GM21390 (cell line): ENCODE results near the gene AIRE.
"Not testable (repeated sequence)": the region's sequence is repeated elsewhere in the genome, so short reads cannot be mapped to it uniquely, and the experiment has no call there.

ENCODE experiments used
- ATAC-seq: cut with Tn5 transposase; IDR thresholded peaks from one replicate; pipeline ENCODE4 v1.9.1; 2021; ENCODE audit not compliant: unreplicated experiment

AIRE gene

DNA sequence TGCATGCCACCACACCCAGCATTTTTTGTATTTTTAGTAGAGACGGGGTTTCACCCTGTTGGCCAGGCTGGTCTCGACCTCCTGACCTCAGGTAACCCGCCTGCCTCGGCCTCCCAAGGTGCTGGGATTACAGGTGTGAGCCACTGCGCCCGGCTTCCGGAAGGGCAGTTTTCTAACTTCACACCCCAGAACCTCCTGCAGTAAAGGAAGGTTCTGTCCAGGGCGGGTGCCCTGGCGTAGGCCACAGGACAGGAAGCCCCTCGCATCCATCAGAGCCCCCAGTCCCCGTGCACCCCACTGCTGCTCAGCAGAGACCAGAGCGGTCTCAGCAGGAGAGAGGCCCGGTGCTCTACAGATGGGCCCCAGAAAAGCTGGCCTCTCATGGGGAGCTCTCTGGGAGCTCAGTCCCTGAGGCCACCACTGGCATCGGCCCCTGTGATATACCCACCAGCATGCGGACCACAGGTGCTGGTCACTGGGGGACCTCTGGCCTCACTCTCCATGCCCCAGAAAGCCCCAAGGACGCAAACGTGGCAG is 19.9 kb upstream of the AIRE start:
- ATAC-seq: no peak

DNA sequence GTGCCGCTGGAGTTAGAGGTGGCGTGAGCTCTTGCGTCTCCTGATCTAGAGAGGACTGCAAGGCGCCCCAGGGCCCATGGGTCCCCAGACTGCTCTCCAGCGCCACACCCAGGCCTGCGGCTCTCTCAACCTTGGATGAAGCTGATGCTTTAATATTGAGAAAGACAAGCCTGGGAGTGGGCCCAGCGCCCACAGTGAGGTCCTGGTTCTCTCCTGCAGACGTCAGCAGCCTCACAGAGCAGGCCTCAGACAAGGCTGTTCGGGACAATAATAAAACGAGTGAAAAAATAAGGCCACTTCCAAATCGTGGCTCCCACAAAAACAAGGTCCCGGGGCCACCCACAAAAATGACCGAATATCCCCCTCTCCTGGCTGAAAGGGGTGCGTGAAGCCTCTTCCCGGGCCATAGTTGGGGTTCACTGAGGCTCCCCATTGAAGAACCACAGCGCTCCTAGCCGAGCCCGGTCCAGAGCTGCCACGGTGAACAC is 18.0 kb upstream of the AIRE start:
- ATAC-seq: no peak

DNA sequence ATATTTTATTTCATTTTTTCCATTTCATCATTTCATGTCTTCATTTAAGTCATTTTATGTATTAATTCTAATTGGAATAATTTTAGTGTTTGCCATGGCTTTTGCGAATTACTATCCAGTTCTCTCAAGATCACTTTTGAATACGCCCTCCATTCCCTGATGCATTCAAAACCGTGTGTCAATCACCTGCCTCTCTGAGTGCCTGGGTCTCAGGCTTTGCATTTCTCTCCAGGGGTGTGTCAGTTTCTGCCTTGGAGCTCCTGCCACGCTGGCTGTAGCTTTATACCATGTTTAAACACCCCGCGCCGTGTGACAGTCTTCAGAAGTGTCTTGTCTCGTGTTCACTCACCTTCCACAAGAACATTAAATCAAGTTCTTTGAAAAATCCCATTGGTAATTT is 16.6 kb upstream of the AIRE start:
- no peak for ATAC-seq

DNA sequence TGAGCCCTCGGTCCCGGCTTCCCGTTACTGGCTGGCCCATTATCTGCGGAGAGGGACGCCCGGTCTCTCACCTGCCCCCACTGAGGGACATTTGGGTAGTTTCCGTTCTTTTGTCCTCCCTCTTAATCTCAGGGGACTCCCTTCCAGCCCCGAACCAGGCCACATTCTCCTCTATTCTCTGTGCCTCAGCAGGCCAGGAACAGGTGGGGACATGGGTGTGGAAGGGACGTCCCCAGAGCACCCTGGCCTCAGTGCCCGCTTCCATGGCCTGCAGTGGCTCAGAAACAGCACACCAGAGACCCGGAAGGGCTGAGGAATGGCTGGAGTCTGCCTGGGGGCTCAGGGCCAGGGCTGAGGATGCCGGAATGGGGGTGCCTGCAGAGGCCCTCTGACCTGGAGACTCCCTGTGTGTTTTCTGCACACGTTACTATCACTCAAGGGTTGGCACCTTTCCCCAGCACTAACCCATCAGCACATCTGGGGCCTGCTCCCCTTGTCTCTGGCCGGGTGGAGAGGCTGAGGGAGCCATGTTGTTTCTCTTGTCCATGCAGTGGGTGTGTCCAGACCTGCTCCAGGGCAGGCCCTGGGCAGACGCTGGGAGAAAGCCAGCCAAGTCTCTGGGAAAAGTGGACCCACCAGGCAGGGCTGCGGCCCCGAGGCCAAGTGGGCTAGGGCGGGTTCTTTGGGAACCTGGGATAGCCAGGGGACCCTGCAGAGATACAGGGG is 14.0 kb upstream of the AIRE start:
- ATAC-seq: no peak

DNA sequence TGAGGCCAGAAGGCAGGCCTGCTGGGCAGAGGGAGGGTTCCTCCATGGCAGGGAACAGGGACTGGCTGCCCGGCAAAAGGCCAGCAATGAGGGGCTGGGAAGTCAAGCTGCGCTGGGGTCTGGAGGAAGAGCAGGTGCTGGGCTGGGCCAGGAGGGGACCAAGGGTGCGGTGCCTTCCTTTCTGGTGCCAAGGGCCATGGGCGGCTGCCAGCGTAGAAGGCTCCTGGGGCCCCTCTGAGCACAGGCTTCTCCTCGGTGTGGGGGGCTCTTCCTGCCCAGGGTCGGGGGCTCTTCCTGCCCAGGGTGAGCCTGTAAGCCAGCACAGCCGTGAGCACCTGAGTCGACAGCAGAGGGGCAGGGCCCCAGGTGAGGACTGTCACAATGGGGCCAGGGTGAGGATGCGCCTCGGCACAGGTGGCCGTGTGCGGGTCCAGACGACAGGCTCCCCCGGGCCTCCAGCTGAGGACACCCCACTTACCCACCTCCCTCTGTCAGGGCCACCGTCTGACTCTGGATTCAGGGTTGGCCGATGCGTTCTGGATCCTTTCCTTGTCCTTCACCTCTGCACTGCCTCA is 13.3 kb upstream of the AIRE start:
- ATAC-seq: no peak

DNA sequence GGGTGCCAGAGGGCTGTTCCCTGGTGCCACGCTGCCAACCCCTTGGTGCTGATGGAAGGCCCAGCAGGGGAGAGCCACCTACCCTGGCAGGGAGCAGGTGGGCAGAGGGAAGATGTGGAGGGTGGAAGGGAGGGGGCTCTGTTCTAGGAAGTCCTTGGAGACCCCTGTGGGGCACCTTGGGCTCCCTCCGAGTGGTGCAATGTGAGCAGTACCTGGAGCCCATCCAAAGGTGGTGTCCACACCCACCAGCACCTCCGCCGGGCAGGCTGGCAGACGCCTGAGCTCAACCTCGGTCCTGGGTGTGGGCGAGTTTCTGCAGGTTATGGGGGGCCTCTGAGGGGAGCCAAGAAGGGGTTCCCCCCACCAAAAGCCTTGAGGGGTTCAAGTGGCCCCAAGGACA is 12.6 kb upstream of the AIRE start:
- no peak for ATAC-seq

DNA sequence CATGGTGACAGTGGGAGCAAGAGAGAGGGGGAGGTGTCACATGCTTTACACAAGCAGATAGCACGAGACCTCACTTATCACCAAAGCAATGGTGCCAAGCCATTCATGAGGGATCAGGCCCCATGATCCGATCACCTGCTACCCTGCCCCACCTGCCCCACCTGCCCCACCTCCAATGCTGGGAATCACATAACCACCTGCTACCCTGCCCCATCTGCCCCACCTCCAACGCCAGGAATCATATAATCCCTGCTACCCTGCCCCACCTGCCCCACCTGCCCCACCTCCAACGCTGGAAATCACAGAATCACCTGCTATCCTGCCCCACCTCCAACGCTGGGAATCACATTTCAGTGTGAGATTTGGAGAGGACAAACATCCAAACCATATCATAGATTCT is 10.6 kb upstream of the AIRE start:
- ATAC-seq: no peak

DNA sequence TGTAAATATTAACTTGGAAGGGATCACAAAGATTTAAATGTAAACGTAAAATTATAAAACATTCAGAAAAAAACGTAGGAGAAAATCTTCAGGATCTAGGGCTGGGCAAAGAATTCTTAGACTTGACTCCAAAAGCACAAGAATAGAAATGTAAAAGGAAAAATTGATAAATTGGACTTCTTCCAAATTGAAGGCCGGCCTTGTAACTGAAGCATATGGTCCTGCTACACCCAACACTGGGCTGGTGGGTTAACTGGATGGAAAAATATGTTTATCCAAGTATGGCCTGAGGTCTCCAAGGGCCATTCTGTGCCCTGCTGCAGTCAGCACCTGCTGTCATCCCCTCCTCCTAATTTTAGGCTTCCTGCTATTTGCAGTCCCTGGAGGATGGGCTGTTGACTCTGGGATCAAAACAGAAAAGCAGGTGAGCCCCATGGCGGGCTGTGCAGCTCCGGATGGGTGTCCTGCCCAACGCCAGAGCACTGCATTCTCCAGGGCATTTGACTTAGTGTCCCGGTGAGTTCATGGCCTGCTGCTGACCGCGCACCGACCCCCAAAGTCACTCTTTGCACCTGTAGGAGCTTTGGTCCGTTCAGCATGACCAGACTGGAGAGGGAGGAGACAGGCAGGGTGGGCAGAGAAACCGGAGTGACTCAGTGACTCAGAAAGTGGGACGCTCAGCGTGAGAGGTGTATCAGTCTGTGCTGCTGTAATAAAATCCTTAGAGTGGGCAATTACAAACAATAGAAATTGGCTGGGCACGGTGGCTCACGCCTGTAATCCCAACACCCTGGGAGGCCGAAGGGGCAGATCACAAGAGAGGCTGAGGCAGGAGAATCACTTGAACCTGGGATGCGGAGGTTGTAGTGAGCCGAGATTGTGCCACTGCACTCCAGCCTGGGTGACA is 6.1 kb upstream of the AIRE start:
- ATAC-seq: no peak

DNA sequence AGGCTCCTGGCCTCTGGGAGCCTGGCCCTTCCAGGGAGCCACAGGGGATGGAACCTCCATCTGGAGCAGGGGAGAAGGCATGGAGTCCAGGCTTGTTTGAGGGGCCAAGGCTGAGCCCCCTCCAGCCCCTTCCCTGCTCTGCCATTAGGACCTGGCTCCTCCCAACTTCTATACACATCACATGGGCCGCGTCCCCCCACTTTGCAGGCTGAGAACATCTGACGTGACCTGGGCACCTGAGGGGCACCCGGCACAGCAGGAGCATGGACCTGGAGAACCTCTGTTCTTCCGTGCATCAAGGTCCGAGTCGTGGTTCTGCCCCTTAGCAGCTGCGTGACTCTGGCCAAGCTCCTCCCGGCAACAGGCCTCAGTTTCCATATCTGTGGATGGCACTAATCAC is 3.9 kb upstream of the AIRE start:
- no peak for ATAC-seq

DNA sequence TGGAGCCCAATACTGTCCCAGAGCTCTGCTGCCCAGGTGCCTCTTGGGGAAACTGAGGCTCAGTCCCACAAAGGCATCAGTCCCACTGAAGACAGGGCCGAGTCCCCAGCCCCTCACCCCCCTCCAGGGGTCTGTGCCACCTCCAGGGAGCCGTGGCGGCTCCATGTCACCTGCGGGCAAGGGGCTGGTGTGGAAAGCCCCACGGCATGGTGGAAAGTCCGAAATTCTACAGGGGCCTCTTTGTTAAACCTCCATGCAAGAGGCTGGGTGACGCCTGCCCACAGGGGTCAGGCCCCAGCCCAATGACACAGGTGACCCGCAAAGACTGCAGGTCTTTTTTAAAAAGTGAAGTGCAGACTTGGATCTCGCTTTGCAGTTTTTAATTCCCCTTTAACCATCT is 3.3 kb upstream of the AIRE start:
- ATAC-seq: no peak

DNA sequence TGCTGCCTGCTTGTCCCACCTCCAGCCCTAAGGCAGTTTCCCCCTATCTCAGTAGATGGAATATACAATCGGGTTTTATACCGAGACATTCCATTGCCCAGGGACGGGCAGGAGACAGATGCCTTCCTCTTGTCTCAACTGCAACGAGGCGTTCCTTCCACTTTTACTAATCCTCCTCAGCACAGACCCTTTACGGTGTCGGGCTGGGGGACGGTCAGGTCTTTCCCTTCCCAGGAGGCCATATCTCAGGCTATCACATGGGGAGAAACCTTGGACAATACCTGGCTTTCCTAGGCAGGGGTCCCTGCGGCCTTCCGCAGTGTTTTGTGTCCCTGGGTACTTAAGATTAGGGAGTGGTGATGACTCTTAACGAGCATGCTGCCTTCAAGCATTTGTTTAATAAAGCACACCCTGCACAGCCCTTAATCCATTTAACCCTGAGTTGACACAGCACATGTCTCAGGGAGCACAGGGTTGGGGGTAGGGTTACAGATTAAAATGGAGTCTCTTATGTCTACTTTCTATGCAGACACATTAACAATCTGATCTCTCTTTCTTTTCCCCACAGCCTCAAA is 2.4 kb upstream of the AIRE start:
- ATAC-seq: not testable (repeated sequence)

DNA sequence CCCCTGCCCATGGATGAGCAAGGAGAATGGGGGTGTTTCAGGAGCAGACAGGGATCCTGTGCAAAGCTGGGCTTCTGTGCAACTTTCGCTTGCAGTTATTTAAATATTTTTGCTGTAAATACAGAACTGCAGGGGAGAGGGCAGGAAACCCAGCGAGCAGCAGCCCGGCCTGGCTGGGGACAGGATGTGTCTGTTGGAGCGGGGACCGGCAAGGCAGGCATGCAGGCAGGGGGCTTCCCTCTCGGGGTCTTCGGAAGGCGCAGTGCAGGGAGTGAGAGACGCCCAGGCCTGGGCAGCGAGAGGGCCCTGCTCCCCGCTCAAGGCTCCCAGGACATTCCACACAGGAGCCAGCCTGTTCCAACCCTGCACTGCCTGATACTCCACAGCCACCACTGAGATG is 1.7 kb upstream of the AIRE start:
- ATAC-seq: no peak

DNA sequence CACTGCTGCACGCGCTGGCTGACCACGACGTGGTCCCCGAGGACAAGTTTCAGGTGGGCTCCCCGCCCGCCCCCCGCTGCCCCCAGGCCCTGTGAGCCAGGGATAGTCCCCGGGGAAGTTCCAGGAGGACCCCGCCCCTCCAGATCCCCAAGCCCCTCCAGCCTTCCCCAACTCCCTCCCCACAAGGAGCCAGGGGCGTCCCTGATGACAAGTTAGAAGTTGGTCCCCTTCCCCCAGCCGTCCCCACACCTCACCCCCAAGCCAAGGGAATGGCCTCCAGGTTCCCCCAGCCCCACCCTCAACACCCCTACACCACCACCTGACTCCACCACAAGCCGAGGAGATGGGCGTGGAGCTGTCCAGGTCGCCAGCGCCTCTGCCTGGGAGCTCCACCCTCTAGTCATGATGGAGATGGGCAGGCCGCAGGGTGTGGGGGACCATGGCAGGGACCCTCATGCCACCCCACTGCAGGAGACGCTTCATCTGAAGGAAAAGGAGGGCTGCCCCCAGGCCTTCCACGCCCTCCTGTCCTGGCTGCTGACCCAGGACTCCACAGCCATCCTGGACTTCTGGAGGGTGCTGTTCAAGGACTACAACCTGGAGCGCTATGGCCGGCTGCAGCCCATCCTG is 525 bp downstream of the AIRE start:
- no peak for ATAC-seq

DNA sequence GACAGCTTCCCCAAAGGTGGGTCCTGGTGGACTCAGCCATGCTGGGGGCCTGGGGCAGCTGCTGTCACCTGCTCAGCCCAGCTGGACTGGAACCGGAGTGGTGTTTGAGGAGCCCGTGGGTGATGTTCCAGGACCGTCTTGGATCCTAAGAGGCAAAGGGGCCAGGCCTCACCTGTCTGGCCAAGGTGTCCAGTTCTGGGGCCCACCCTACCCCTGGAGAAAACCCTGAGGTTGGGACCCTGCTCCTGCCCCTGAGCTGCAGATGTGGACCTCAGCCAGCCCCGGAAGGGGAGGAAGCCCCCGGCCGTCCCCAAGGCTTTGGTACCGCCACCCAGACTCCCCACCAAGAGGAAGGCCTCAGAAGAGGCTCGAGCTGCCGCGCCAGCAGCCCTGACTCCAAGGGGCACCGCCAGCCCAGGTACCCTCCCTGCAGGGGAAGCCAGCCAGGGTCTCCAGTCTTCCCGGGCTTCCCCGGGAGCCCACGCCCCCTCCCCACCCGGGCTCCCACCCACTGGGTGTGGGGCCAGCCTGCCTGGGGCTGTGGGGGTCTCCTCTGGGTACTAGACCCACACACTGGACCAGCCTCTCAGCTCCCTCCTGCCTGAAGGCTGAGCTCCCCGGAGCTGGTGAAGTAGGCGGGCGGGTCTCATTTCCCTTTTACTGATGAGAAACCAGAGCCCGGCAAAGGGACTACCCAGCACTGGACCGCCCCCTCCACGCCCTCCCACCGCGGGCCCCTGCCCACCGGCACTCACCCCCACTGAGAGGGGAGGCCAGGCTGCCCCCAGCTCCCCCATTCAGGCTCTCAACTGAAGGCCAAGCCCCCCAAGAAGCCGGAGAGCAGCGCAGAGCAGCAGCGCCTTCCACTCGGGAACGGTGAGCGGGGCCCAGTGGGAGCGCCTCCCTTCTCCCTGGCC is 1.3 kb downstream of the AIRE start:
- ATAC-seq: no peak

DNA sequence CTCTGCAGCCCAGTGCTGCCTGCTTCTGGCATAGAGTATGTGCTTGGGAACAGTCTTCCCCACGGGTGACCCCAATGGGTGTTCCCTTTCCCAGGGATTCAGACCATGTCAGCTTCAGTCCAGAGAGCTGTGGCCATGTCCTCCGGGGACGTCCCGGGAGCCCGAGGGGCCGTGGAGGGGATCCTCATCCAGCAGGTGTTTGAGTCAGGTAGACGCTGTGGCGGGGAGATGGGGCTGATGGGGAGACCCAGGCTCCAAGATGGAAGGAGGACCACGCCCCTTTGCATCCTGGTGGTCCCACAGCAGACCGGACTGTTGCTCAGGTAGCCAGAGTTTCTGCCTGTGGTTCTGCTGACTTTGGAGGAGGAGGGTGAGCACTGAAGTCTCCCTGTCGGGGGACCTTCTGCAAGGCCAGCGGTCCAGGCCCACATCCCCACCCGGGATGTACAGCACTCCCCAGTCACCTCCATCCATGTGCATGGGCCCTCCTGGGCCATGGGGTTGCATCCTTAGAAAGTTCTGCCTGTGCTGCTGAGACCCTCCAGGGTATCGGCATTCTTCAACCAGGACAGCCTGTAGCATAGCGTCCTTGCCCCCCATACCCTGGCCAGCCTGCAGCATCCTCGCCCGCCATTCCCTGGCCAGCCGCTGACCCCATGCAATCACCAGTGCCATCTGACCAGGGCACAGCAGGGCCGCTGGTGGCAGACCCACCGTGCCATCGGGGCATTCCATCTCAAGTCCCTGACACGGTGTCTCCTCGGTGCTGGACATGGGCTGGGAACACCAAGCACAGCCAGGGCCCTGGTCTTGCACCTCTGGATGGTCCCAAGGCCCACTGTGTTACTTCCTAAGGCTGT is 2.8 kb downstream of the AIRE start:
- ATAC-seq: no peak

DNA sequence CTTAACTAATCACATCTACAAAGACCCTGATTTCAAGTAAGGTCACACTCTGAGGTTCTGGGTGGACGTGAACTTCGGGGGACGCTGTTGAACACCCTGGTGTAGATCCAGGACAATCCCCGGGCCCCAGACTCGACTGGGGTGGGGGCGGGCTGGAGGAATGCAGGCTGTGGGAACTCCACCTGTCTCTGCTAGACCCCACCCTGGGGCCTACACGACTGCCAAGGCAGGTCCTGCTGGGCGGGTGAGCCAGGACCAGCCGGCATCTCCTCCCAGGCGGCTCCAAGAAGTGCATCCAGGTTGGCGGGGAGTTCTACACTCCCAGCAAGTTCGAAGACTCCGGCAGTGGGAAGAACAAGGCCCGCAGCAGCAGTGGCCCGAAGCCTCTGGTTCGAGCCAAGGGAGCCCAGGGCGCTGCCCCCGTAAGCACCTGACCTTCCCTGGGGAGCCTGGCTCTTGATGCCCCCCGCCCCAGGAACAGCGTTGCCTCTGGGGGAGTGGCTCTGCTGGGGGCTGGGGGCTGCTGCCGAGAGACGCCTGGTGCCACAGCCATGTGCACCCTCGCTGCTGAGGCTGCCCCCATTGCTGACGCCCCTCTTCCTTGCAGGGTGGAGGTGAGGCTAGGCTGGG is 3.8 kb downstream of the AIRE start:
- ATAC-seq: no peak

DNA sequence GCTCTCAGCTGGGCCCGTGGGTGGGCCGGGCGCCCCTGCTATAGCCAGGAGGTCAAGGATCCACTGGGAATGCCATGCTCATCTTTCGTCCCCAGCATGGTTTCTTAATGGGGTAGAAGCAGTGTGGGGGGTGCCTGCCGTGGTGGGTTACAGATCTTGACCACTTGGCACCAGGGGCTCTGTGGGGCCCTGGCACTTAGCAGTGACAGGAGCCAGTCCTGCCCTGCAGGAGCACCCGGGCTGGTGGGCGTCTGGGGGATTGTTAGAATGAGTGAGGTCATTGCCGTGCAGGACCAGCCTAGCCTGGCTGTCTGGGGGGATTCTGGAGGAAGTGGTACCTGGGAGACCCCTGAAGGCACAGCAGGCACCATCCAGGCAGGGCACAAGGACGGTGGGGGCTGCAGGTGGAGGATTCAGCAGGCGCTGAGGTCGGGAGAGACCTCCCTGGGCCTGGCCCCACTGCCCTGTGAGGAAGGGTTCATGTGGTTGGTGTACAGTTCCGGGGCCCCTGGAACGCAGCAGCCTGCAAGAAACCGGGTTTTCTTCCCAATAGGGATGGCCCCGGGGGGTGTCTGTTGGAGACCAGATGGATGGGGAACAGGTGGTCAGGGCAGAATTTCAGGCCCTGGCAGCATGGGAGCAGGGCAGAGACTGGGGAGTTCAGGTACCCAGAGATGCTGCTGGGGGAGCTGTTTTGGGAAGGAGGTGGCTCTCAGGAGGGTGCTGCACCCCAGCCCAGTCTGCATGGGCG is 4.8 kb downstream of the AIRE start:
- no peak for ATAC-seq
